ENCODE data around the gene TXLNB. TPM values are rescaled to one million over a fixed set of nuclear protein-coding genes. Genes with fewer than 3 reads are reported as not detected.
"Not testable (repeated sequence)": the region's sequence is repeated elsewhere in the genome, so short reads cannot be mapped to it uniquely, and the experiment has no call there.

The TXLNB gene
- total RNA-seq, 1 donor from 2014 or later = 0.49 TPM

DNA sequence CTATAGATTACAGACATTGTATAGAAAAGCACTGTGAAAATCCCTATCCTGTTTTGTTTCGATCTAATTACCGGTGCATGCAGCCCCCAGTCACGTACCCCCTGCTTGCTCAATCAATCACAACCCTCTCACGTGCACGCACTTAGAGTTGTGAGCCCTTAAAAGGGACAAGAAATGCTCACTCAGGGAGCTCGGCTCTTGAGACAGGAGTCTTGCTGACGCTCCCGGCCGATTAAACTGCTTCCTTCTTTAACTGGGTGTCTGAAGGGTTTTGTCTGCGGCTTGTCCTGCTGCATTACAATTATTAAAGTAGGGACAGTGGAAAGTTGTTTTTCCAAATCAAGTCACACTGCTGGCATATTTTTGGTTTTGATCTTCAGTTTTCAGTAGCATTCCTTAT, 2.6 kb downstream of the TXLNB start:
- no peak overlapping the region for H3K27ac ChIP-seq
- intact Hi-C loops (cut with DNase I) = no loop called here
- no peak for TF ChIP-seq CTCF (IDR thresholded peaks at IDR 0.05)
- no peak for TF ChIP-seq POLR2AphosphoS5 (IDR thresholded peaks at IDR 0.05; ENCODE audit: insufficient read depth in 1 of 2, low read depth in 1 of 2)
- no peak for TF ChIP-seq POLR2A (IDR thresholded peaks at IDR 0.05)
- H3K4me1 ChIP-seq = peaks cover 12% of the 10 kb centered on the region
- DNase-seq (ENCODE audit: extremely low spot score in 2 of 2) = no peak
- no peaks in the 10 kb centered on the region for H3K36me3 ChIP-seq
- no peaks in the 10 kb centered on the region for H3K27me3 ChIP-seq
- no peak overlapping the region for H3K4me3 ChIP-seq
- no peaks in the 10 kb centered on the region for H3K9me3 ChIP-seq

GRCh38 chr6:139288496-139289040, 3.2 kb downstream of the TXLNB start:
- intact Hi-C loops (cut with DNase I) = no loop called here
- Histone ChIP-seq H3K4me3 (no peak overlapping the region), H3K27me3 (no peaks in the 10 kb centered on the region), H3K9me3 (no peaks in the 10 kb centered on the region), H3K36me3 (no peaks in the 10 kb centered on the region), H3K4me1 (peaks cover 12% of the 10 kb centered on the region), H3K27ac (no peak overlapping the region)
- TF ChIP-seq CTCF (IDR thresholded peaks at IDR 0.05) = no peak
- no peak for TF ChIP-seq POLR2AphosphoS5 (IDR thresholded peaks at IDR 0.05; ENCODE audit: insufficient read depth in 1 of 2, low read depth in 1 of 2)
- TF ChIP-seq POLR2A (IDR thresholded peaks at IDR 0.05) = no peak
- no peak for DNase-seq (ENCODE audit: extremely low spot score in 2 of 2)

DNA sequence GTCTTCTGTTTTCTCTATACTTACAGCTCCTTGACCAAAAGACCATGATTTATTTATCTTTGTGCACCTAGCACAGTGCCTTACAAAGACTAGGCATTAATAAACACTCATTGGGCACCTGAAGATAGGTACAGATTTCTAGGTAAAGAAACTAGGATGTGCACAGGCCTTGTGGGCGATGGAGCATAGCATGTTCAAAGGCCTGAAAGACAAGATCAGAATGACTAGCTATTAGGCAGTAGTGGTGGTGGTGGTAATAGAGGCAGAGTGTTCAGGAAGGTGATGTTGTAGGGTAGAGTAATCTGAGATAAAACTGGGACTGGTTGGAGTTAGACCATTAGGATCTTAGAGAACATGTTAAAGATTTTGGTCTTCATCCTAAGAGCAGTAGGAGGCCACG, 3.9 kb downstream of the TXLNB start:
- DNase-seq (ENCODE audit: extremely low spot score in 2 of 2) = no peak
- no peaks in the 10 kb centered on the region for H3K9me3 ChIP-seq
- H3K4me3 ChIP-seq = no peak overlapping the region
- H3K36me3 ChIP-seq = no peaks in the 10 kb centered on the region
- no peak overlapping the region for H3K27ac ChIP-seq
- no peak for TF ChIP-seq CTCF (IDR thresholded peaks at IDR 0.05)
- no peak for TF ChIP-seq POLR2AphosphoS5 (IDR thresholded peaks at IDR 0.05; ENCODE audit: insufficient read depth in 1 of 2, low read depth in 1 of 2)
- TF ChIP-seq POLR2A (IDR thresholded peaks at IDR 0.05) = no peak
- H3K4me1 ChIP-seq = peaks cover 12% of the 10 kb centered on the region
- intact Hi-C loops (cut with DNase I) = no loop called here
- H3K27me3 ChIP-seq = no peaks in the 10 kb centered on the region

DNA sequence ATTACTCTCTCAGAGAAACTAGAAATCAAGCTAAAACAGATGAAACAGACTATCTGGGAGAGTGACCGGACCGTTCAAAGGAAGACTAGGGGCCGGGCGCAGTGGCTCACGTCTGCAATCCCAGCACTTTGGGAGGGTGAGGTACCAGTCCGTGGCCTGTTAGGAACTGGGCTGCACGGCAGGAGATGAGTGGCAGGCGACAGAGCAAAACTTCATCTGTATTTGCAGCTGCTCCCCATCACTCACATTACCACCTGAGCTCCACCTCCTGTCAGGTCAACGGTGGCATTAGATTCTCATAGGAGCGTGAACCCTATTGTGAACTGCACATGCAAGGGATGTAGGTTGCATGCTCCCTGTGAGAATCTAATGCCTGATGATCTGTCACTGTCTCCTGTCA, 5.4 kb downstream of the TXLNB start:
- H3K27ac ChIP-seq; H3K27me3 ChIP-seq; H3K9me3 ChIP-seq; DNase-seq (ENCODE audit: extremely low spot score in 2 of 2); H3K4me3 ChIP-seq; H3K4me1 ChIP-seq; intact Hi-C loops (cut with DNase I); H3K36me3 ChIP-seq: not testable (repeated sequence)

DNA sequence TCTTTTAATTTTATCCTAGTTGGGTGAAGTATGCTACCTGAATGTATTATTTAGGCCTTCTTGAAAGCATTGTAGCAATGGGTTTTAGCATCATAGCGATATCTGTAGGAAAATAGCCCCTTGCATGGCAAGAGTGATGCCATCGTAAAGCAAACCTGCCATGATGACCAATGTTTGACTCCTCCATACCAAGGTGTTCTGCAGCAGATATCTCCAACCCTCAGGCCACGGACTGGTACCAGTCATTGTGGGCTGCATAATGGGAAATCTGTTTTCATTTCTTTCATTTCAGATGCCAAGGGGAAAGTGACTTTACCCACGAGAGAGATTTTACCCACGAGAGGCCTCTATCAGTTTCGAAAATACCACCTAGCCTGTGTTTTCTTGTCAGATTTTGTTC, 6.2 kb downstream of the TXLNB start:
- intact Hi-C loops (cut with DNase I) = no loop called here
- no peak for DNase-seq (ENCODE audit: extremely low spot score in 2 of 2)
- H3K4me1 ChIP-seq = no peaks in the 10 kb centered on the region
- no peaks in the 10 kb centered on the region for H3K36me3 ChIP-seq
- TF ChIP-seq CTCF (IDR thresholded peaks at IDR 0.05) (no peak), POLR2A (IDR thresholded peaks at IDR 0.05) (no peak), POLR2AphosphoS5 (IDR thresholded peaks at IDR 0.05; ENCODE audit: insufficient read depth in 1 of 2, low read depth in 1 of 2) (no peak)
- H3K27ac ChIP-seq = no peak overlapping the region
- no peaks in the 10 kb centered on the region for H3K27me3 ChIP-seq
- no peaks in the 10 kb centered on the region for H3K9me3 ChIP-seq
- no peak overlapping the region for H3K4me3 ChIP-seq
